GM12875 (cell line): Measurements from ENCODE around the gene PHF21B.

Experiments
- H3K4me3 ChIP-seq: one replicate; pipeline ENCODE4 v1.5.1; 2011; ENCODE audit warnings: low read depth, low read length, control low read depth
- TF ChIP-seq, protein P1 (sequence below): IDR thresholded peaks from 2 replicates; pipeline ENCODE4 v1.5.1; 2011; ENCODE audit warnings: low read depth, mild to moderate bottlenecking, control low read depth, inconsistent platforms, low read length, moderate library complexity, borderline replicate concordance; ENCODE audit not compliant: insufficient read depth

Gene PHF21B

GRCh38 chr22:44944883-44945601 is 64.8 kb downstream of the PHF21B start:
- TF ChIP-seq, protein P1, sequence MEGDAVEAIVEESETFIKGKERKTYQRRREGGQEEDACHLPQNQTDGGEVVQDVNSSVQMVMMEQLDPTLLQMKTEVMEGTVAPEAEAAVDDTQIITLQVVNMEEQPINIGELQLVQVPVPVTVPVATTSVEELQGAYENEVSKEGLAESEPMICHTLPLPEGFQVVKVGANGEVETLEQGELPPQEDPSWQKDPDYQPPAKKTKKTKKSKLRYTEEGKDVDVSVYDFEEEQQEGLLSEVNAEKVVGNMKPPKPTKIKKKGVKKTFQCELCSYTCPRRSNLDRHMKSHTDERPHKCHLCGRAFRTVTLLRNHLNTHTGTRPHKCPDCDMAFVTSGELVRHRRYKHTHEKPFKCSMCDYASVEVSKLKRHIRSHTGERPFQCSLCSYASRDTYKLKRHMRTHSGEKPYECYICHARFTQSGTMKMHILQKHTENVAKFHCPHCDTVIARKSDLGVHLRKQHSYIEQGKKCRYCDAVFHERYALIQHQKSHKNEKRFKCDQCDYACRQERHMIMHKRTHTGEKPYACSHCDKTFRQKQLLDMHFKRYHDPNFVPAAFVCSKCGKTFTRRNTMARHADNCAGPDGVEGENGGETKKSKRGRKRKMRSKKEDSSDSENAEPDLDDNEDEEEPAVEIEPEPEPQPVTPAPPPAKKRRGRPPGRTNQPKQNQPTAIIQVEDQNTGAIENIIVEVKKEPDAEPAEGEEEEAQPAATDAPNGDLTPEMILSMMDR, result no peak
- no peak overlapping the region for H3K4me3 ChIP-seq

DNA sequence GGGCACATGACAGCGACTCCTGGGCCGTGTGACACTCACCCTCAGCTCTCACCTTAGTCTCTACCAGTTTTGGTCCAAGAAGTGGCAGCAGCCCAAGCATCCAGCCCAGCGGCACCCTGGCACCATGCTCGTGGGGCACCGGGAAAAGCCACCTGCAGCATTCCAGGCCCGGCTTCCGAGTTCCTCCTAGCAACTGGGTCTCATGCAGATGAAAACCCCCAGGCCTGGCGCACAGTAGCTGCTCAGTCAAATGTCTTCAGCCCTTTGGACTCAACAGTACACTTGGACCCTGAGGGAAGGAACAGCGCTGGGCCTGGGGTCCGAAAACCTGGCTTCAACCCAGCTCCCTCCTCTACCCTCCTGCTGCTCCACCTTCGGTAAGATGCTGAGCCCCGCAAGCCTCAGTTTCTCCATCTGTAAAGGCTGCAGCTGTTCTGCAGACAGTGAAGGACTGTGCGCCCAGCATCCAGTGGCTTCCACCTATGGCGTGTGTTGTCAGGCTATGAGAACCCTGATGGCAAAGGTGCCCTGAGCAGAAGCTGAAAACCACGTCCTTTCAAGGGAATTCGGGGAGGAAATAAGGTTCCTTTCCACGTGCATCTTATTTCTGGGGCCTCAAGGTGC is 66.0 kb downstream of the PHF21B start:
- TF ChIP-seq, protein P1, result no peak
- H3K4me3 ChIP-seq, result no peak overlapping the region

DNA sequence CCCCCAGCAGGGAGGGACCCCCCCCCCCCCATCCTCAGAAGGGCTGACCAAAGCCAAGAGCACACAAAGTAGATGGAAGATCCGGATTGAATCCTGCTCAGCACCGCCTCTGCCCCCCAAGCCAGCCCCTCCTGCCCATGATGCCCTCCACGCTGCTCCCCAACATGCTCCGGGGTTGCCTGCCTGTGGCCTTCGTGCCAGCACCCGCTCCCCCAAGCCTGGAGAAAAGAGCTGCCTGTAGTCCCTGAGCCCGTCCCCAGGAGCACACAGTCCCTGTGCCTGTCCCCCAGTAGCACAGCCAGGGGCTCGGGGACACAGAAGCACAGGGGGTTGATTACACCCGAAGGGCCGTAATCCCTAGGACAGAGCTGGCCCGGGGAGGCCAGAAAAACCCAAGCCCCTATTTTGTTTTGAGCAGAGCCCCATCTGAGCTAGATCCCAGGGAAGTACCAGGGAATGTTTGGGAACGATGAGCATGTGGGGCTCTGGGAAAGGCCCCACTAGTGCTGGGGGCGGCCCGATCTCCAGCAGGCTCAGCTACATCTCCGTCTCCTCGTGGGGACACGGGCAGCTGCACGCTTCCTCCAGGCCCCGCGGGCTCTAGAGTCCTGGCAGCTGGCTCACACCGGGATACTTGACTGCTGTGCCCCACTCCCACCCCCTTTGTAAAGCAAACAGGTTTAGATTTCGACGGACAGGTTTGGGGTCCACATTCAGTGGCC is 66.7 kb downstream of the PHF21B start:
- TF ChIP-seq, protein P1, result no peak
- H3K4me3 ChIP-seq, result no peak overlapping the region

DNA sequence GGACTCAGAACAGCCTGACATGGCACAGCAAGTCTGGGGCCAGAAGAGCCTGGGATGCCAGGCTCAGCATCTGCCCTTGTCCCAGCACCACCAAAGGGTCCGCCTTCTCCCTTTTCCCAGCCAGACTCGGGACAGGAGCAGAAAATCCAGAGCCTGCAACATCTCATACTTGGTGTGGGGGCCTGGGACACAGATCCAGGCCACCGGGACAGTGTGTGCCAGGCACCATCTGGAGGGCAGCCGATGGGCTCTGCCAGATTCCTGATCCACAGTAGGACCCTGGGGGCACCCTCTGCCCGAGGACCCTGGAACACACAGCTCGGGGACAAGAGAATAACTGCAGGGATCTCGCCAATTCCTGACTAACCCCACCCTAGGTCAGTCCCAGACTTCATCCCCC is 67.7 kb downstream of the PHF21B start:
- H3K4me3 ChIP-seq, result no peak overlapping the region
- TF ChIP-seq, protein P1, result no peak

DNA sequence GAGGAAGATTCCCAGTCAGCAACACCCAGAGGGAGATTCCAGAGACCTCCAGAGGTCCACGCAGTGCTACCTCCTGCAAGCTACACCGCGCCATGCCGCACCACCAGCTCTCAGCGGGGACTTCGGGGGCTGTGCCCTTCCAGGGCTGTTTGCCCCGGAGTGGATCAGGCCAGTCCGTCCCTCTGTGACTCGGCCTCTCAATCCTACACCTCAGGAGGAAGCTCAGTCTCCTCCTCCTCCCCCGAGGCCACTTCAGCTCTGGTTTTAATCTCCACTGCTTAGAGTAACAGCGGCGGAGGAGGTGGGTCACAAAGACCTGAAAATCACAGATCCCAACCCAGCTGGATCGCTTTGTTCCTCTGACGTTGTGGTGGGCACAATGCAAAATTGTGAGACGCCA is 68.6 kb downstream of the PHF21B start:
- TF ChIP-seq, protein P1, result no peak
- no peak overlapping the region for H3K4me3 ChIP-seq

DNA sequence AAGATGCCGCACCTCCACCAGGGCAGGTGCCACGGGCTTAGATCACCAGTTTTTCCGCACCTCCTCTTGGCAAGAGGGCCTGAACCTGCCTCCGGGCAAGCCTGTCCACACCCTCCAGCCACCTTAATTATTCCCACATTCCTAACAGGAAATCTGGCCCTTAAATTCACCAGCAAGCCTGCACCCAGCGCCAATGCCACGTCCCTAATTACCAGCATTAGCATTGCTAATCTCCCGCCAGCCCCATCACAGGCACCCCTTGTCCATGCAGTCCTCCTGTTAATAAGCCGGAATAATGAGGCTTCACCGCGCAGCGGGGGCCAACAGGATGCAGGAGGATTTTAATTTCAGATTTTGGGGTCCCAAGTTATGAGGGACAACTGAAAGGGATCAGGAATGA is 69.7 kb downstream of the PHF21B start:
- H3K4me3 ChIP-seq, result no peak overlapping the region
- TF ChIP-seq, protein P1, result no peak
